MG63 (cell line): ENCODE data around the gene ILF3. TPM values are rescaled to one million over a fixed set of nuclear protein-coding genes. Genes with fewer than 3 reads are reported as not detected.

ENCODE experiments used
- DNase-seq: peaks from one replicate; pipeline ENCODE4 v3.0.0-alpha.2; 2020
- H3K27me3 ChIP-seq: fragments of 250-450 bp; sonication (Bioruptor Pico); 2 replicates; pipeline ENCODE4 v1.5.1; 2020; ENCODE audit warnings: mild to moderate bottlenecking, moderate library complexity
- H3K36me3 ChIP-seq: fragments of 250-450 bp; sonication (Bioruptor Pico); 2 replicates; pipeline ENCODE4 v1.5.1; 2020; ENCODE audit warnings: mild to moderate bottlenecking, moderate library complexity
- H3K4me3 ChIP-seq: fragments of 250-450 bp; sonication (Bioruptor Pico); 2 replicates; pipeline ENCODE4 v1.5.1; 2020; ENCODE audit warnings: mild to moderate bottlenecking, moderate library complexity
- H3K9me3 ChIP-seq: fragments of 250-450 bp; sonication (Bioruptor Pico); 2 replicates; pipeline ENCODE4 v1.5.1; 2020; ENCODE audit warnings: mild to moderate bottlenecking, moderate library complexity
- total RNA-seq: library from RNA; depleted of rRNA; stranded (reverse); fragments of >200 nt; shearing (Covaris generic); gene quantifications from 2 replicates; pipeline ENCODE4 v1.2.3, GENCODE V29; 2014; ENCODE audit warnings: low replicate concordance; rRNA removed

ILF3 gene
- total RNA-seq = 273 and 320 TPM in 2 replicates

- Histone ChIP-seq H3K36me3 (peaks cover 42% of the 10 kb centered on the region), H3K4me3 (peak within 1 kb of the TSS; percentile 93), H3K9me3 (no peaks in the 10 kb centered on the region), H3K27me3 (no peaks in the 10 kb centered on the region)
- DNase-seq = peak; percentile 99
Observed at GRCh38 chr19:10653732-10654609, at the start of gene ILF3. Gene ILF3 (plus strand): TSS chr19:10654346. CDS start chr19:10670606, 16,260 bp downstream.

- Histone ChIP-seq H3K36me3 (no peaks in the 10 kb centered on the region), H3K4me3 (no peak overlapping the region), H3K27me3 (peaks cover 16% of the 10 kb centered on the region), H3K9me3 (no peaks in the 10 kb centered on the region)
- no peak for DNase-seq
Observed at GRCh38 chr19:10604460-10604980, 49.6 kb upstream of the ILF3 start.

GRCh38 chr19:10611907-10612306, 42.2 kb upstream of the ILF3 start:
- H3K36me3 ChIP-seq = no peaks in the 10 kb centered on the region
- H3K9me3 ChIP-seq = no peaks in the 10 kb centered on the region
- no peak overlapping the region for H3K4me3 ChIP-seq
- H3K27me3 ChIP-seq = no peaks in the 10 kb centered on the region
- no peak for DNase-seq

GRCh38 chr19:10612499-10613119, 41.5 kb upstream of the ILF3 start:
- Histone ChIP-seq H3K27me3 (no peaks in the 10 kb centered on the region), H3K4me3 (no peak overlapping the region), H3K9me3 (no peaks in the 10 kb centered on the region), H3K36me3 (no peaks in the 10 kb centered on the region)
- no peak for DNase-seq

- no peaks in the 10 kb centered on the region for H3K27me3 ChIP-seq
- H3K36me3 ChIP-seq = no peaks in the 10 kb centered on the region
- H3K9me3 ChIP-seq = no peaks in the 10 kb centered on the region
- DNase-seq = no peak
- H3K4me3 ChIP-seq = no peak overlapping the region
Observed at GRCh38 chr19:10615429-10616023, 38.6 kb upstream of the ILF3 start.

- DNase-seq = no peak
- Histone ChIP-seq H3K9me3 (no peaks in the 10 kb centered on the region), H3K36me3 (no peaks in the 10 kb centered on the region), H3K4me3 (no peak overlapping the region), H3K27me3 (no peaks in the 10 kb centered on the region)
Observed at GRCh38 chr19:10617409-10618121, 36.6 kb upstream of the ILF3 start.

GRCh38 chr19:10618846-10619245, 35.3 kb upstream of the ILF3 start:
- no peaks in the 10 kb centered on the region for H3K9me3 ChIP-seq
- no peaks in the 10 kb centered on the region for H3K27me3 ChIP-seq
- no peaks in the 10 kb centered on the region for H3K36me3 ChIP-seq
- no peak for DNase-seq
- H3K4me3 ChIP-seq = no peak overlapping the region

GRCh38 chr19:10620786-10621185, 33.4 kb upstream of the ILF3 start:
- H3K9me3 ChIP-seq = no peaks in the 10 kb centered on the region
- DNase-seq = no peak
- no peaks in the 10 kb centered on the region for H3K36me3 ChIP-seq
- no peak overlapping the region for H3K4me3 ChIP-seq
- H3K27me3 ChIP-seq = no peaks in the 10 kb centered on the region

GRCh38 chr19:10621966-10622365, 32.2 kb upstream of the ILF3 start:
- no peaks in the 10 kb centered on the region for H3K36me3 ChIP-seq
- H3K9me3 ChIP-seq = no peaks in the 10 kb centered on the region
- DNase-seq = no peak
- H3K4me3 ChIP-seq = no peak overlapping the region
- H3K27me3 ChIP-seq = no peaks in the 10 kb centered on the region

GRCh38 chr19:10624585-10624984, 29.6 kb upstream of the ILF3 start:
- H3K36me3 ChIP-seq = no peaks in the 10 kb centered on the region
- no peaks in the 10 kb centered on the region for H3K9me3 ChIP-seq
- DNase-seq = no peak
- H3K27me3 ChIP-seq = no peaks in the 10 kb centered on the region
- no peak overlapping the region for H3K4me3 ChIP-seq

GRCh38 chr19:10625003-10625761, 29.0 kb upstream of the ILF3 start, which contains the start of gene SLC44A2:
Gene SLC44A2 (plus strand): TSS chr19:10625553. CDS start chr19:10625634, 81 bp downstream.
- H3K9me3 ChIP-seq = no peaks in the 10 kb centered on the region
- peak; percentile 61 for DNase-seq
- peak within 1 kb of the TSS; percentile 42 for H3K4me3 ChIP-seq
- no peaks in the 10 kb centered on the region for H3K27me3 ChIP-seq
- H3K36me3 ChIP-seq = no peaks in the 10 kb centered on the region

GRCh38 chr19:10625762-10626138, 28.4 kb upstream of the ILF3 start:
- Histone ChIP-seq H3K9me3 (no peaks in the 10 kb centered on the region), H3K27me3 (no peaks in the 10 kb centered on the region), H3K4me3 (peak overlapping the region; percentile 42), H3K36me3 (no peaks in the 10 kb centered on the region)
- DNase-seq = no peak

GRCh38 chr19:10631874-10632273, 22.3 kb upstream of the ILF3 start:
- Histone ChIP-seq H3K27me3 (no peaks in the 10 kb centered on the region), H3K4me3 (no peak overlapping the region), H3K36me3 (no peaks in the 10 kb centered on the region), H3K9me3 (no peaks in the 10 kb centered on the region)
- DNase-seq = no peak

GRCh38 chr19:10634430-10634829, 19.7 kb upstream of the ILF3 start:
- no peaks in the 10 kb centered on the region for H3K36me3 ChIP-seq
- H3K4me3 ChIP-seq = no peak overlapping the region
- no peaks in the 10 kb centered on the region for H3K9me3 ChIP-seq
- H3K27me3 ChIP-seq = no peaks in the 10 kb centered on the region
- no peak for DNase-seq

GRCh38 chr19:10634963-10635362, 19.2 kb upstream of the ILF3 start:
- no peak overlapping the region for H3K4me3 ChIP-seq
- H3K9me3 ChIP-seq = no peaks in the 10 kb centered on the region
- no peak for DNase-seq
- no peaks in the 10 kb centered on the region for H3K36me3 ChIP-seq
- H3K27me3 ChIP-seq = no peaks in the 10 kb centered on the region
